Testis (tissue), 2 donors: Measurements from ENCODE around the gene CRISPLD2.

Source experiments
- POLR2A ChIP-seq: fragments of 450-650 bp; IDR thresholded peaks from one replicate; pipeline ENCODE4 v1.6.1; 2017; ENCODE audit warnings: antibody characterized with exemption, mild to moderate bottlenecking, moderate library complexity
- TF ChIP-seq, protein P1 (sequence below), 3 experiments: fragments of 450-650 bp in 2 of 3; fragments of 200-600 bp in 1 of 3; sonication (generic) in 1 of 3; IDR thresholded peaks; one replicate each; pipeline ENCODE4 v1.5.1; 2016 to 2019; ENCODE audit warnings: antibody characterized with exemption in 3 of 3, mild to moderate bottlenecking in 2 of 3, moderate library complexity in 1 of 3

DNA sequence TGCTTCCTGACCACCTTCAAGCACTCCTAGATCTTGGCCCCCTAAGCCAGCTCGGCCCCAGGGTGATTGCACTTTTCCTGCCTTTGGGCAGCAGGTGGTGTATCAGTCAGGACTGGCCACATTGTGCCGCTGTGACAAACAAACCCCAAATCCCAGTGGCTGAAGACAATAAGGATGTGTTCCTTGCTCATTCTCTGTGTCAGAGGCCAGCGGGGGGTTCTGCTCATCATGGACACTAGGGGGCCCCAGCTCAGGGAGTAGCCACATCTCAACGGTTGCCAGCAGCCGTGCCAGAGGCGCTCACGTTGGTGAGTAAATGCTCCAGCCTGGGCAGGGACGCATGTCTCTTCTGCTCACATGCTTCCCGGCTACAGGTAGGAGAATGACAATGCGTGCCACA is 131.1 kb downstream of the CRISPLD2 start:
- no peak for TF ChIP-seq POLR2A
- TF ChIP-seq, protein P1, sequence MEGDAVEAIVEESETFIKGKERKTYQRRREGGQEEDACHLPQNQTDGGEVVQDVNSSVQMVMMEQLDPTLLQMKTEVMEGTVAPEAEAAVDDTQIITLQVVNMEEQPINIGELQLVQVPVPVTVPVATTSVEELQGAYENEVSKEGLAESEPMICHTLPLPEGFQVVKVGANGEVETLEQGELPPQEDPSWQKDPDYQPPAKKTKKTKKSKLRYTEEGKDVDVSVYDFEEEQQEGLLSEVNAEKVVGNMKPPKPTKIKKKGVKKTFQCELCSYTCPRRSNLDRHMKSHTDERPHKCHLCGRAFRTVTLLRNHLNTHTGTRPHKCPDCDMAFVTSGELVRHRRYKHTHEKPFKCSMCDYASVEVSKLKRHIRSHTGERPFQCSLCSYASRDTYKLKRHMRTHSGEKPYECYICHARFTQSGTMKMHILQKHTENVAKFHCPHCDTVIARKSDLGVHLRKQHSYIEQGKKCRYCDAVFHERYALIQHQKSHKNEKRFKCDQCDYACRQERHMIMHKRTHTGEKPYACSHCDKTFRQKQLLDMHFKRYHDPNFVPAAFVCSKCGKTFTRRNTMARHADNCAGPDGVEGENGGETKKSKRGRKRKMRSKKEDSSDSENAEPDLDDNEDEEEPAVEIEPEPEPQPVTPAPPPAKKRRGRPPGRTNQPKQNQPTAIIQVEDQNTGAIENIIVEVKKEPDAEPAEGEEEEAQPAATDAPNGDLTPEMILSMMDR (IDR thresholded peaks at IDR 0.05) = no peak
